ENCODE results near the gene INTS4.
"Not testable (repeated sequence)": the region's sequence is repeated elsewhere in the genome, so short reads cannot be mapped to it uniquely, and the experiment has no call there.

GRCh38 chr11:77890619-77891056, 103.8 kb downstream of the INTS4 start:
- TF ChIP-seq CTCF (IDR thresholded peaks at IDR 0.05); POLR2AphosphoS5 (IDR thresholded peaks at IDR 0.05; ENCODE audit: insufficient read depth in 1 of 2, low read depth in 1 of 2); POLR2A (IDR thresholded peaks at IDR 0.05): not testable (repeated sequence)
